ENCODE measurements around the gene B4GALT5.

Gene B4GALT5

GRCh38 chr20:49633643-49634042 lies 80.0 kb downstream of the B4GALT5 start:
- no peak for ATAC-seq
- TF ChIP-seq ZNF70 (CRISPR knock-in tag; IDR thresholded peaks at IDR 0.05) (no peak), ZFP3 (CRISPR knock-in tag; IDR thresholded peaks at IDR 0.05) (no peak), ISL1 (CRISPR knock-in tag; IDR thresholded peaks at IDR 0.05) (no peak), CSRNP3 (CRISPR knock-in tag; IDR thresholded peaks at IDR 0.05) (no peak), TCF4 (CRISPR knock-in tag; IDR thresholded peaks at IDR 0.05; ENCODE audit: borderline replicate concordance) (no peak), TSHZ2 (CRISPR knock-in tag; IDR thresholded peaks at IDR 0.05) (no peak), SNAI2 (CRISPR knock-in tag; IDR thresholded peaks at IDR 0.05) (no peak), ARNTL (CRISPR knock-in tag; IDR thresholded peaks at IDR 0.05; ENCODE audit: borderline replicate concordance, low read depth) (no peak)

- ATAC-seq = no peak
- TF ChIP-seq OSR1 (CRISPR knock-in tag; IDR thresholded peaks at IDR 0.05) (no peak), TCF4 (CRISPR knock-in tag; IDR thresholded peaks at IDR 0.05; ENCODE audit: borderline replicate concordance) (no peak), GLIS3 (CRISPR knock-in tag; IDR thresholded peaks at IDR 0.05) (no peak)
These were observed 80.7 kb downstream of the B4GALT5 start for GRCh38 chr20:49633023-49633422.

- TF ChIP-seq ZNF70 (CRISPR knock-in tag; IDR thresholded peaks at IDR 0.05) (no peak), POU6F1 (CRISPR knock-in tag; IDR thresholded peaks at IDR 0.05; ENCODE audit: borderline replicate concordance, low read depth) (no peak), RARB (CRISPR knock-in tag; IDR thresholded peaks at IDR 0.05) (no peak), ESRRG (CRISPR knock-in tag; IDR thresholded peaks at IDR 0.05) (no peak), TOX (CRISPR knock-in tag; IDR thresholded peaks at IDR 0.05; ENCODE audit: borderline replicate concordance) (no peak), PPARA (CRISPR knock-in tag; IDR thresholded peaks at IDR 0.05; ENCODE audit: borderline replicate concordance) (no peak), ZFP30 (CRISPR knock-in tag; IDR thresholded peaks at IDR 0.05) (no peak), ISL1 (CRISPR knock-in tag; IDR thresholded peaks at IDR 0.05) (no peak), PATZ1 (CRISPR knock-in tag; IDR thresholded peaks at IDR 0.05; ENCODE audit: borderline replicate concordance) (no peak), ARNTL (CRISPR knock-in tag; IDR thresholded peaks at IDR 0.05; ENCODE audit: borderline replicate concordance, low read depth) (no peak), CSRNP3 (CRISPR knock-in tag; IDR thresholded peaks at IDR 0.05) (no peak), CSDC2 (CRISPR knock-in tag; IDR thresholded peaks at IDR 0.05) (no peak), GLIS3 (CRISPR knock-in tag; IDR thresholded peaks at IDR 0.05) (no peak), CREB5 (CRISPR knock-in tag; IDR thresholded peaks at IDR 0.05; ENCODE audit: low read depth) (no peak)
- ATAC-seq = no peak
These were observed 81.7 kb downstream of the B4GALT5 start for GRCh38 chr20:49631856-49632418.

All from SK-N-SH treated with all-trans-retinoic acid at 6 μM for 48 hours (cell line).